C4-2B (cell line): ENCODE measurements around the gene DIPK1C.

Source experiments
- H3K27ac ChIP-seq: fragments of 450-650 bp; 2 replicates; pipeline ENCODE4 v1.5.1; 2017
- CTCF ChIP-seq: fragments of 450-650 bp; conservative IDR thresholded peaks from 2 replicates; pipeline ENCODE4 v1.5.1; 2017; ENCODE audit warnings: mild to moderate bottlenecking
- ZFX ChIP-seq: fragments of 450-650 bp; IDR thresholded peaks from 2 replicates; pipeline ENCODE4 v1.6.1; 2017

Gene DIPK1C

GRCh38 chr18:74429096-74429495 is 28.0 kb downstream of the DIPK1C start:
- TF ChIP-seq CTCF (no peak), ZFX (no peak)
- H3K27ac ChIP-seq, result no peak overlapping the region

GRCh38 chr18:74427442-74428112 is 29.5 kb downstream of the DIPK1C start:
- H3K27ac ChIP-seq, result no peak overlapping the region
- no peak for TF ChIP-seq CTCF
- TF ChIP-seq ZFX, result no peak

- TF ChIP-seq ZFX (no peak), CTCF (no peak)
- no peak overlapping the region for H3K27ac ChIP-seq
Measured at GRCh38 chr18:74425876-74426275, 31.2 kb downstream of the DIPK1C start.

GRCh38 chr18:74425161-74425560 is 31.9 kb downstream of the DIPK1C start:
- no peak overlapping the region for H3K27ac ChIP-seq
- TF ChIP-seq CTCF (no peak), ZFX (no peak)

- no peak overlapping the region for H3K27ac ChIP-seq
- no peak for TF ChIP-seq CTCF
- no peak for TF ChIP-seq ZFX
Measured at GRCh38 chr18:74422541-74422940, 34.6 kb downstream of the DIPK1C start.

- no peak overlapping the region for H3K27ac ChIP-seq
- TF ChIP-seq CTCF (no peak), ZFX (no peak)
Measured at GRCh38 chr18:74420926-74421325, 36.2 kb downstream of the DIPK1C start.

GRCh38 chr18:74420481-74420880 is 36.6 kb downstream of the DIPK1C start:
- H3K27ac ChIP-seq, result no peak overlapping the region
- no peak for TF ChIP-seq CTCF
- no peak for TF ChIP-seq ZFX
